Islet of Langerhans (tissue), 1 donor: ENCODE data around the gene PIK3C2G.

ENCODE experiments used
- FAIRE-seq: peaks from one replicate; lab custom pipeline; 2011; peaks lifted over from hg19 to GRCh38; lab: Jason Lieb, UNC

PIK3C2G gene

GRCh38 chr12:18416412-18416811 is 155.1 kb downstream of the PIK3C2G start:
- no peak for FAIRE-seq

DNA sequence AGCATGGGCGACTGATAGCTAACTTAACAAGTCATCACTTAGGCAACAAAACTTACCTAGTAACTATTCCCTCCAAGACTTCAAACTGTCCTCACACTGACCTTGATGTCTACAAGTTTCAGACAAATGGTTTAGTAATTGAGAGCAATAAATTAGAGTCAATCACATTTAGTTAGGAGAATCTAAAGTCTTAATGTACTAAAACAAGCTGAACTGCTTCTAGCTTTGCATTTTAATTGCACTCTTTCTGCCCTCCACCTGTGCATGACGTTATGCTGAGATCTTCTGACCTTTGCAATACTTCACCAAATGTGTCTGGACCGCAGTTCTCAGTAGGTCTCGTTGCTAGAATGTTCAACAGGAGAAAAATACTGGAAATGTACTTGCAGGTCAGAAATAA is 158.0 kb downstream of the PIK3C2G start:
- no peak for FAIRE-seq

- FAIRE-seq: no peak
Observed at GRCh38 chr12:18421867-18422266, 160.5 kb downstream of the PIK3C2G start.

DNA sequence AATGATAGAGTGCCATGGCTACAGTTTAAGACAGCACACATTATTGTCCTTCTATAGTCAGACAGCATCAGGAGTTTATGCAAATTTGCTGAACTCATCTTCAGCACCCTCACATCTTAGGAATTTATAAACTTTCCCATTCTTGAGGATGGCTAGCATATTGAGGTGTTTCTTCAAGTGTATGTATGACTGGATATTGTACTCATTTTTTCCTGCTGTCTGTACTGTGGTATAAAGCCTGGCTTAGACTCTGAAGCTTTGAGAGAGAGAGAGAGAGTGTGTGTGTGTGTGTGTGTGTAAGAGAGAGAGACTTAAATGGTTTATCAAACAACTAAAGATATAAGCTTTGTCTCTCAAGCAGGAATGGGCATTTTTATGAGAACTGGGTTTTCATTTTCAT is 161.6 kb downstream of the PIK3C2G start:
- FAIRE-seq: no peak

- FAIRE-seq: no peak
Observed at GRCh38 chr12:18424857-18425256, 163.5 kb downstream of the PIK3C2G start.

DNA sequence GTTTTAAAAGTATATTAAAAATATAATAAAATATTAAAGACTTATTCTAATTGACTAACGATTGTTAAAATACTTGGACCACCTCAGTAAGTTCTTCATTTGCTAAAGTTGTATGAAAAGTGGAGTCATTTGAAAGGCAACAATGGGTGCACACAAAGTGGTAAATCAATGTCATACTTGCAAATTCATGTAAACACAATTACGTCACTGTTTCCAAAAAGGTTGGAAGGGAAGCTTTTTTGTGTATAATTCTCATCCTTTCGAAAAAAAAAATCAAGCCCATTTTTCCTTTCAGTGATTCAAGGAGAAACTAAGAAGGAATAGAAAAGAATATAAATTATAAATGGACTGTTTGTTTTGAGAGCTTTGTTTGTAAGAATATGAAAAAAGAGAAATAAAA is 166.2 kb downstream of the PIK3C2G start:
- no peak for FAIRE-seq

- no peak for FAIRE-seq
Observed at GRCh38 chr12:18428416-18428815, 167.1 kb downstream of the PIK3C2G start.

DNA sequence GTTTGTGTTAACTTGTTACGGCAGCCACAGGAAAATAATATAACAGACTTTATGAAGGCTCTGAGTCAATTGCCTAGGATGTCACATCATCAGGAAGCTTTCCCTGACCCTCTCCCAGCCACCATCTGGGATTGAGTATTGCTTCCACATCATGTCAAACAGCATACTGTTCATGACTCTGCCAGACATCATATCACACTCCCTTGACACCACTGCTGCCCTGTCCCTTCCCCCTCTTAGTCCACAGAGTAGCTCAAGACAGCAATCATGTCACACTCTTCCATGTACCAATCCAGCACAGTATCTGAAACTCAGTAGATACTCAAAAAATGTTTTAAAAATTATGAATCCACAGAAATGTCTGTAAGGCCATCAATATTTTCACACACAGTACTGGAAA is 168.0 kb downstream of the PIK3C2G start:
- no peak for FAIRE-seq

DNA sequence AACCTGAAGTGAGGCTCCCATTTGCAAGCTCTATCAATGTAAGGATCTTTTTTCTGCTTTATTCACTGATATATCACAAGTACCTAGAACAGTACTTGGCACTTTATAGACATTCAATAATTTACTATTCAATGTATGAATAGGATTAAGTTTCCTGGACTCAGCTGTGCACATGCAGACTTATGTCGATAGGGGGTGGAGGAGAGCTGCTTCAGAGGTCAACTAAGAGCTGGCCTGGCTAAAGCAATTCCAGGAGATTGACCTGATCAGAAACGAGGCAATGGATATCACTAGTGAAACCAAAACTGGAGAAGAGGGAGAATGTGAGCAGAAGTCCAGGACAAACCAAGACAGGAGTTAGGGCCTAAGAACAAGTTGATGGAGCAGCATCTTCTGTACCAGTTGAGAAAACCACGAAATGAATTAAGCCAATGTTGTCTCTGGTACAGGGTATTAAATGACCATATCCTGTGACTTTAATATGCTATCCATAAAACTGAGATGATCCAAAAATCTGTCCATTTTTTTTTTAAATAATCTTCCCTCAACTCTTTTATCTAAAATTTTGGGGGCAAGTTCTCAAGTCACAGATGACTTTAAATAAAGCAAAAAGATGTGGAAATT is 169.2 kb downstream of the PIK3C2G start:
- FAIRE-seq: peak; percentile 81

- no peak for FAIRE-seq
Observed at GRCh38 chr12:18431771-18432170, 170.5 kb downstream of the PIK3C2G start.

GRCh38 chr12:18432206-18432605 is 170.9 kb downstream of the PIK3C2G start:
- no peak for FAIRE-seq

DNA sequence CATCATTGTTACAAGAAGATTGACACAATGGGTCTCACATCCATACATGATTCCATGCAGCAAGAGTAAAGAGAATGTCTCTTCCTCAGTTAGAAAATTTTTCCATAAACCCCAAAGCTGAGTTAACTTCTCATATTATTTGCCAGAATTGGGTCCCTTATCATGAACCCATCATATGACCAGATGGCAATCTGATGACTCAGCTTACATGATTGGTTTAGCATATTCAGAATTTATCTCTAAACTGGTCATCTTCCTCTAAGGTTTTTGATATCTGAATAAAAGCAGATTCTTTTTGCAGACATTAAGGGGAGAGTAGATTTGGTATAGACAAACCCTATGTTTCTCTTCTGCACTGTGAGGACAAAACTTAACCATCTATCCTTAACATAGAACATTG is 174.9 kb downstream of the PIK3C2G start:
- FAIRE-seq: no peak

DNA sequence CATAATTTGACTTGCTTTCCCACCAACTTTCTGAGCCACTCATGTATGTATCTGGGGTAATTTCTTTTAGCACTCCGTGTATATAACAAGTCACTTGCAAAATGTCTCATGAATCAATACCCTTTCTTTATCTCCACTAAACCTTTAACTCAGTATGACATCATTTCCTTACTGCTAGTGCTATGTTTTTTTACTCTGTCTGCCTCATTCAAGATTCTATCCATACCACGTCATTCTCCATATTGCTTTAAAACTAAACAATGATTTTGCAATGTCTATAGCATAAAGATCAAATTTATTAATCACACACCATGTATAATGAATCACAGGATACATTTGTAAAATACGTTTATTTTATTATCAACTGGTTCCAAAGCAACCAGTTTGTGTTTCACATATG is 178.2 kb downstream of the PIK3C2G start:
- FAIRE-seq: no peak

DNA sequence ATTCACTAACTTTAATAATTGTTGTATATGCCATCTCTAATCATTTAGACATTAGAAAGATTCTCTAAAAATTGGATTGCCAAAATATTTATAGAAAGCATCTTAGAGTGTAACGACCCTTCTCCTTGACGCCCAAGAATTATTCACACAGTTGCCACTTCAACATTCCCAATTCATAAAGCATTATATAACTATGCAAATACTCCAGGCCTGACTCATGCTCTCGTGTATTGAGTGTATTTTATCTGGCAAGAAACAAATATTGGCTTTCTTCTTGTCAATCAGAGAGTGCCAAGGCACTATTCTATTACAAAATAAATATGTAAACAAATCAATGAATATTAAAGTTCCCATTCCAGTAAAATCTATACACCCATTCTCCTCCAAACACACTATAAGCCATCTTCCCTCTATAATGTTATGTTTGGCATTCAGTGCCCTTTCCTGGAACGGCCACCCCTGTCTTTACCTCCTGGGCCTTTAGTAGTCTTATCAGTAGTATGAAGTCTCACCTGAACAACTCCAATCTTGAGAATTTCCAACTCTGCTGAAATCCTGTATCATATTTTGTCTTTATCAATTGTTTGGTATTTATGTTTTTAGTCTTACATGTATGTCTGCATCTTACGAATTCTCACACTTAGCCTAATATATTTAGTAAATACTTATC is 182.6 kb downstream of the PIK3C2G start:
- no peak for FAIRE-seq

GRCh38 chr12:18446061-18446644 is 184.8 kb downstream of the PIK3C2G start:
- no peak for FAIRE-seq

DNA sequence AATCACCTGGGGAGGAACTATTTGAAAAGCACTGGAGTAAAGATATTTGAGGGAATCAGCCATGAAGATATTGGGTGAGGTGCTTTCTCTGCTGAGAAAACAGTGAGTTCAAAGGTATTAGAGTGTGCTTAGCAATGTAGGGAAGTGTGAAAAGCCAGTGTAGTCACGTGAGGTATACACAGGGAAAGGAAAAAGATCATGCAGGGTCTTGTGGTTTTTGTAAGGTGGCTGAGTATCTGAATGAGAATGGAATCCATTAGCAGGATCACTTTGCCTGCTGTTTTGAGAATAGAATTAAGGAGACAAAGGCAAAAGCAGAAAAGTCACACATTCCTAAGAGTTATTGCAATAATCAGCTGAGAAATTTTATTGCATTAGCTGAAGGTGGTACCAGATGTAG is 193.0 kb downstream of the PIK3C2G start:
- FAIRE-seq: no peak

GRCh38 chr12:18456344-18456743 is 195.0 kb downstream of the PIK3C2G start:
- no peak for FAIRE-seq

GRCh38 chr12:18457362-18457761 is 196.0 kb downstream of the PIK3C2G start:
- no peak for FAIRE-seq

DNA sequence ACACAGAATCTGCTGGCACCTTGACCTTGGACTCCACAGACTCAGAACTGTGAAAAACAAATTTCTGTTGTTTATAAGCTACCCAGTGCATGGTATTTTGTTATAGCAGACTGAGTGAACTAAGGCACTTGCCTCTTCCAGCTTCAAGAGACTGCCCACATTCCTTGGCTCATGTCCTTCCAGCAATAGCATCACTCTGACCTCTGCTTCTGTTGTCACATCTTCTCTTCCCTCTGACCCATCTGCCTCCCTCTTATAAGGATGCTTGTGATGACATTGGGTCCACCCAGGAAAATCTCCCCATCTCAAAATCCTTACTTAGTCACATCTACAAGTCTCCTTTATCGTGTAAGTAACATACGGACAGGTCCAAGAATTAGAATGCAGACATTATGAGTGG is 200.4 kb downstream of the PIK3C2G start:
- no peak for FAIRE-seq

GRCh38 chr12:18462442-18462841 is 201.1 kb downstream of the PIK3C2G start:
- no peak for FAIRE-seq

- no peak for FAIRE-seq
Observed at GRCh38 chr12:18467620-18468245, 206.4 kb downstream of the PIK3C2G start.

- FAIRE-seq: peak; percentile 92
Observed at GRCh38 chr12:18468246-18469075, 207.1 kb downstream of the PIK3C2G start.

DNA sequence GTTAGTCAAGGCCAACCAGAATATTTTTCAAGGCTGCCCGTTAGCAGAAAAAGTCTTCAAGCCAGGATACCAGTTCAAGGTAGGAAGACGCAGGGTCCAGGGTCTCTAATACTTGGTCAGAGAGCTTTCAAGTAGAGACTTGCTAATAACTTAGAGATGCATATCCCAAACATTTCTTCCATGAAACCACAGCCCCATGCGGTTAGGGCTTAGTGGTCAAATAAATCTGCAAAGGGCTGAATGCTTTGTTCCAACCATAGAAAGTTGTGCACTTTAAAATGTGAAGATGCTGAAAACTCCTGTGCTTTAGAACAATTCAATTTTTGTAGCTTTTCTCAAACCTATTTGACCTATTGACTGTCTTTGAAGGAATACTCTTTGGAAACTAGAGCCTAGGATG is 208.9 kb downstream of the PIK3C2G start:
- FAIRE-seq: no peak
